Mesothelial cell of epicardium (in vitro differentiated cells): Measurements from ENCODE around the gene FAH. TPM values are rescaled to one million over a fixed set of nuclear protein-coding genes. Genes with fewer than 3 reads are reported as not detected.

Source experiments
- DNase-seq, 2 experiments: peaks; one replicate each; pipeline ENCODE4 v3.0.0; 2021; ENCODE audit warnings: low spot score in 2 of 2; ENCODE audit not compliant: unreplicated experiment in 2 of 2
- H3K27ac Mint-ChIP-seq: 2 replicates; pipeline ENCODE4 v1.8.0; 2021; ENCODE audit warnings: mixed read lengths
- H3K27me3 Mint-ChIP-seq: 2 replicates; pipeline ENCODE4 v1.8.0; 2021; ENCODE audit warnings: low read depth, mixed read lengths
- H3K36me3 Mint-ChIP-seq: 2 replicates; pipeline ENCODE4 v1.8.0; 2021; ENCODE audit warnings: mixed read lengths
- H3K4me1 Mint-ChIP-seq: 2 replicates; pipeline ENCODE4 v1.8.0; 2021; ENCODE audit warnings: mixed read lengths
- H3K4me3 Mint-ChIP-seq: 2 replicates; pipeline ENCODE4 v1.8.0; 2021; ENCODE audit warnings: mild to moderate bottlenecking, moderate library complexity, mixed read lengths
- H3K9me3 Mint-ChIP-seq: 2 replicates; pipeline ENCODE4 v1.8.0; 2021; ENCODE audit warnings: mixed read lengths
- total RNA-seq: library from RNA; stranded (reverse); gene quantifications from 3 replicates; pipeline ENCODE4 v1.2.1, GENCODE V29; 2021
- TF ChIP-seq, protein P1 (sequence below): fragments of 200-600 bp; sonication (generic); IDR thresholded peaks from one replicate; pipeline ENCODE4 v1.5.0; 2021; ENCODE audit warnings: antibody characterized with exemption; ENCODE audit not compliant: unreplicated experiment

FAH gene
- total RNA-seq, 1 donor from 2014 or later: 39.7 TPM

DNA sequence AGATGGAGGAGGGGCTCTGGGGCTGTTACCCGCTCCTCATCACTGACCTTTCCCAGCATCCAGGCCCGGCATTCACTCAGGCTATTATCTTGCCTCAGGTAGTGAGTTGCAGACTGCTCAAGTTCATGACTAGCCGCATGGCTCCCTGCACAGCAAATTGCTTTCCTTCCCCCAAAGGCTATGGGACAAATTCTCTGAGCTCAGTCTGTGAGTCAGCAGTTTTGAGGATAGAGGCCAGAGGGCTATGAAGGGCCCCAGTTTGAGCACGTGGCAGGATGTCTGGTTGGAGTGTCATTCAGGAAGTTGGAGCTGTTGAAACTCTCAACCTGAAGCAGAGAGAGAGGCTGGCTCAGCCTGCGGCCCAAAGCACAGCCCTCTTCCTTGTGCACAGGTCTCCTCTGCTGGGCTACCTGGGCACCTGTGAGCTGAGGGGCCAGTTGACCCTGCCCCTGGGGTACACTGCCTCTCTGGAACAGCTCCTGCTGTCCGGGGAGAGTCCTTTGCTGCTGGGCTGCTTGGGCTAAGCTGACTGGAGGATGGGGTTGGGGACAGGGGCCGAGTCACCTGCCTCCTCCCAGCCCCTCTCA is 7.9 kb downstream of the FAH start:
- Mint-ChIP-seq H3K27me3 (no peaks in the 10 kb centered on the region), H3K4me3 (no peak overlapping the region), H3K9me3 (no peaks in the 10 kb centered on the region), H3K4me1 (peaks cover 19% of the 10 kb centered on the region), H3K36me3 (peaks cover 39% of the 10 kb centered on the region), H3K27ac (peak overlapping the region; percentile 55)
- TF ChIP-seq, protein P1, sequence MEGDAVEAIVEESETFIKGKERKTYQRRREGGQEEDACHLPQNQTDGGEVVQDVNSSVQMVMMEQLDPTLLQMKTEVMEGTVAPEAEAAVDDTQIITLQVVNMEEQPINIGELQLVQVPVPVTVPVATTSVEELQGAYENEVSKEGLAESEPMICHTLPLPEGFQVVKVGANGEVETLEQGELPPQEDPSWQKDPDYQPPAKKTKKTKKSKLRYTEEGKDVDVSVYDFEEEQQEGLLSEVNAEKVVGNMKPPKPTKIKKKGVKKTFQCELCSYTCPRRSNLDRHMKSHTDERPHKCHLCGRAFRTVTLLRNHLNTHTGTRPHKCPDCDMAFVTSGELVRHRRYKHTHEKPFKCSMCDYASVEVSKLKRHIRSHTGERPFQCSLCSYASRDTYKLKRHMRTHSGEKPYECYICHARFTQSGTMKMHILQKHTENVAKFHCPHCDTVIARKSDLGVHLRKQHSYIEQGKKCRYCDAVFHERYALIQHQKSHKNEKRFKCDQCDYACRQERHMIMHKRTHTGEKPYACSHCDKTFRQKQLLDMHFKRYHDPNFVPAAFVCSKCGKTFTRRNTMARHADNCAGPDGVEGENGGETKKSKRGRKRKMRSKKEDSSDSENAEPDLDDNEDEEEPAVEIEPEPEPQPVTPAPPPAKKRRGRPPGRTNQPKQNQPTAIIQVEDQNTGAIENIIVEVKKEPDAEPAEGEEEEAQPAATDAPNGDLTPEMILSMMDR: no peak
- DNase-seq: no peak

DNA sequence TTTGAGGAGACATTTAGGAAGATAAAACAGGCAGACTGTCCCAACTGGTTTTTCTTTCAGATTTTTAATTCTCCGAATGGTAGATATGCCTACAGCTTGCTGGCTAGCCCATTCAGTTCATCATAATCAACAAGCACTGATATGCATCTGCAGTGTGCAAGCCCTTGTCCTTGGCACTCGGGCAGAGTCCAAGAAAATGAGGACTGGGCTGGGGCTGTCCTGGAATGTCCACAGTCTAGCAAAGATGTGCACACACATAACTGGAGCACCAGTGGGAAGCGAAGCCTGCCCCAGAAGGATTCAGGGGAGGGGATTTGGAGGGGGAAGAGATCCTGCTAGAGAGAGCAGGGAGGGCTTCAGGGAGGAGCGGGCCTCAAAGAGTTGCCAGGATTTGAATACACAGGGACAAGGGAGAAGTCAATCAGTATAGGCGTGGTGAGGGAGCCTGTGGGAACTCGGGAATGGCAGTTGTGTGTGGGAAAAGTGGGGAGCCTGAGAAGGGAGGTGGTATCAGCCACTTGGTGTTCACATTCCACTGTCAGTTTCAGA is 8.7 kb downstream of the FAH start:
- Mint-ChIP-seq H3K4me3 (no peak overlapping the region), H3K27ac (peak overlapping the region; percentile 35), H3K27me3 (no peaks in the 10 kb centered on the region), H3K36me3 (peaks cover 39% of the 10 kb centered on the region), H3K9me3 (no peaks in the 10 kb centered on the region), H3K4me1 (peaks cover 13% of the 10 kb centered on the region)
- TF ChIP-seq, protein P1: no peak
- no peak for DNase-seq

DNA sequence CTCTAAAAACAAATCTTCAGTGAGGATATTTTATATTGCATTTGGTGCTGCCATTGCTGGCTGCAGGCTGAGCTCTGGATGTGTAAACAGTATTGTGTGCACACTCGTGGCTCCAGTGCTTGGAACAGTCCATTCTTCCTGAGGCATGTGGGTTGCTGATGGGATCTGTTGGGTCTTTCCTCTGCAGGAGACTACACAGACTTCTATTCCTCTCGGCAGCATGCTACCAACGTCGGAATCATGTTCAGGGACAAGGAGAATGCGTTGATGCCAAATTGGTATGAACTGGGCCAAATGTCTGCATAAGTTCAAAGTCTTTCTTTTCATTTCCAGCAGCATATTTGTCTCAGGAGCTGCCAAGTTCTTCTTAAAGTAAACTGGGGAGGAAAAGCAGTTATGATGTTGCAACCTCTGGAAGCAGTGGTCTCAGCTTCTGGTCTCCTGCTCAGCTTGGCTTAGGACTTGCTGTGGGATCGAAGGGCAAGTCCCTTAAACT is 9.3 kb downstream of the FAH start:
- H3K9me3 Mint-ChIP-seq: no peaks in the 10 kb centered on the region
- TF ChIP-seq, protein P1: no peak
- H3K27ac Mint-ChIP-seq: no peak overlapping the region
- H3K4me3 Mint-ChIP-seq: no peak overlapping the region
- peaks cover 13% of the 10 kb centered on the region for H3K4me1 Mint-ChIP-seq
- DNase-seq: no peak
- H3K36me3 Mint-ChIP-seq: peaks cover 39% of the 10 kb centered on the region
- no peaks in the 10 kb centered on the region for H3K27me3 Mint-ChIP-seq

DNA sequence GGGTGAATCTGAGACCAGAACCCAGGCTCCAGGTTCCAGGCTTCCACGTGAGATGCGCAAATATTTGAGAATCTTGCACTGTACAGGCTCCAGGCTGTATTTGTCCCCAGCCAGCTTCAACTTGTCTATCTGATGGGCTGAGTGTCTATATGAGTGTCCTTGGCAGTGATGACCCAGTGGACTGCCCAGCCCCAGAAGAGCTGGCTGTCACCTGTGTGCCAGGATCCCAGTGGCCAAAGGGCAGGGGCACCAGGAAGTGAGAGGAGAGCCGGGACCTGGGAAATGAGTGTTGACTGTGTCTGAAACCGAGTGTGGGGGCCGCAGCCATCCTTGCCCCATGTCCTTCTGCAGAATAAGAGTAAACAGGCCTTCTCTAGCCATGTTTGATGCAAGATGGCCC is 10.4 kb downstream of the FAH start:
- Mint-ChIP-seq H3K27me3 (no peaks in the 10 kb centered on the region), H3K9me3 (no peaks in the 10 kb centered on the region), H3K36me3 (peaks cover 44% of the 10 kb centered on the region), H3K4me3 (no peak overlapping the region), H3K27ac (no peak overlapping the region), H3K4me1 (peaks cover 13% of the 10 kb centered on the region)
- TF ChIP-seq, protein P1: no peak
- DNase-seq: no peak

DNA sequence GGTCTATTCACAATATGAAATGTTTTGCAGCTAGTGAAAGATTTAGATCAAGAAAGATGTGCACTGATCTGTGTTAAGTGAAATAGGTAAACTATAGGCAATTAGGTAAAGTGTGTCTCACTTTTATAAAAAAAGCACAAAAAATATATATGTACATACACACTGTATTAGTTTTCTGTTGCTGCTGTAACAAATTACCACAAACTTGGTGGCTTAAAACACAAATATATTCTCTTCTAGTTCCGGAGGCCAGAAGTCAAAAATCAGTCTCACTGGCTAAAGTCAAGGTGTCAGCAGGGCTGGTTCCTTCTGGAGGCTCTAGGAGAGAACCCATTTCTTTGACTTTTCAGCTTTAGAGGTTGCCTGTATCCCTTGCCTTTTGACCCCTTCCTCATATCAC is 11.1 kb downstream of the FAH start:
- TF ChIP-seq, protein P1: no peak
- peaks cover 49% of the 10 kb centered on the region for H3K36me3 Mint-ChIP-seq
- H3K9me3 Mint-ChIP-seq: no peaks in the 10 kb centered on the region
- H3K4me3 Mint-ChIP-seq: no peak overlapping the region
- H3K27ac Mint-ChIP-seq: no peak overlapping the region
- H3K4me1 Mint-ChIP-seq: peaks cover 13% of the 10 kb centered on the region
- H3K27me3 Mint-ChIP-seq: no peaks in the 10 kb centered on the region
- DNase-seq: no peak
